Astrocyte of the spinal cord (primary cell): Measurements from ENCODE around the gene NR5A2.

Experiments used
- DNase-seq: peaks from one replicate; pipeline ENCODE4 v3.0.0; 2011; ENCODE audit warnings: low read depth, low spot score
- H3K4me3 ChIP-seq: 2 replicates; pipeline ENCODE4 v1.5.1; 2011; ENCODE audit warnings: low read depth, mild to moderate bottlenecking, low read length, moderate library complexity
- CTCF ChIP-seq: IDR thresholded peaks from 2 replicates; pipeline ENCODE4 v1.5.1; 2012; ENCODE audit warnings: low read depth, mild to moderate bottlenecking, low read length, inconsistent platforms
- in situ Hi-C: cut with HindIII; loops from 2 replicates; pipeline ENCODE4 v1.10.0; 2017; ENCODE audit warnings: low sequenced_read_pairs

NR5A2 gene

GRCh38 chr1:200121421-200121820, 93.9 kb downstream of the NR5A2 start:
- DNase-seq: no peak
- in situ Hi-C loops: no loop called here

GRCh38 chr1:200124309-200124708, 96.8 kb downstream of the NR5A2 start:
- no peak for TF ChIP-seq CTCF
- no peak overlapping the region for H3K4me3 ChIP-seq
- no peak for DNase-seq
- in situ Hi-C loops: no loop called here

More at GRCh38 chr1:200121421-200121820, 93.9 kb downstream of the NR5A2 start:
- no peak overlapping the region for H3K4me3 ChIP-seq
- TF ChIP-seq CTCF: no peak

- in situ Hi-C loops: no loop called here
- no peak for TF ChIP-seq CTCF
- H3K4me3 ChIP-seq: no peak overlapping the region
- no peak for DNase-seq
Observed at GRCh38 chr1:200128081-200128480, 100.6 kb downstream of the NR5A2 start.

- DNase-seq: no peak
- in situ Hi-C loops: no loop called here
- no peak overlapping the region for H3K4me3 ChIP-seq
- TF ChIP-seq CTCF: no peak
Observed at GRCh38 chr1:200128944-200129879, 101.7 kb downstream of the NR5A2 start.

GRCh38 chr1:200130552-200130951, 103.0 kb downstream of the NR5A2 start:
- H3K4me3 ChIP-seq: no peak overlapping the region
- TF ChIP-seq CTCF: no peak
- DNase-seq: no peak
- in situ Hi-C loops: no loop called here

- in situ Hi-C loops: no loop called here
- DNase-seq: peak; percentile 6
- H3K4me3 ChIP-seq: no peak overlapping the region
- no peak for TF ChIP-seq CTCF
Observed at GRCh38 chr1:200131551-200132125, 104.1 kb downstream of the NR5A2 start.
